GM13976 (cell line): ENCODE measurements around the gene LARP4B.

Experiments used
- DNase-seq: peaks from one replicate; pipeline ENCODE4 v3.0.0; 2012; ENCODE audit warnings: low spot score
- CTCF ChIP-seq: IDR thresholded peaks from 2 replicates; pipeline ENCODE4 v1.5.1; 2012; ENCODE audit warnings: borderline replicate concordance, mild to moderate bottlenecking; ENCODE audit not compliant: insufficient read depth; ENCODE audit errors: extremely low read depth, missing control alignments, control extremely low read depth
- in situ Hi-C: fragments of 300-500 bp; cut with MboI; formaldehyde crosslinking; loops from one replicate; pipeline ENCODE4 v1.12.0; 2022; ENCODE audit warnings: low sequenced_read_pairs, mixed read lengths, inconsistent platforms; ENCODE audit not compliant: unreplicated experiment

The LARP4B gene

GRCh38 chr10:805620-806305 lies 125.7 kb downstream of the LARP4B start:
- TF ChIP-seq CTCF, result no peak
- in situ Hi-C loops, result no loop called here
- no peak for DNase-seq

GRCh38 chr10:804787-805619 lies 126.5 kb downstream of the LARP4B start:
- in situ Hi-C loops, result no loop called here
- DNase-seq, result no peak
- TF ChIP-seq CTCF, result no peak

- DNase-seq, result no peak
- no peak for TF ChIP-seq CTCF
Observed at GRCh38 chr10:804191-804781, 127.2 kb downstream of the LARP4B start.

GRCh38 chr10:803041-803741 lies 128.3 kb downstream of the LARP4B start:
- no peak for TF ChIP-seq CTCF
- DNase-seq, result no peak
- in situ Hi-C loops, result no loop called here

More at GRCh38 chr10:804191-804781, 127.2 kb downstream of the LARP4B start:
- in situ Hi-C loops, result no loop called here

GRCh38 chr10:802506-802905 lies 129.0 kb downstream of the LARP4B start:
- in situ Hi-C loops, result no loop called here
- TF ChIP-seq CTCF, result no peak
- no peak for DNase-seq

- TF ChIP-seq CTCF, result no peak
- in situ Hi-C loops, result loop anchor here (25.0 kb wide), 1 partner anchor 285 kb away; no protein-coding TSS in a partner anchor
- DNase-seq, result no peak
Observed at GRCh38 chr10:797179-797578, 134.3 kb downstream of the LARP4B start.
